Epithelial cell of esophagus (primary cell): ENCODE data around the gene TAGAP.
A peak's percentile ranks its signal among the peaks of the same experiment; 100 is the strongest.

Experiments used
- DNase-seq: peaks from one replicate; pipeline ENCODE4 v3.0.0; 2010; ENCODE audit warnings: low read depth
- H3K4me3 ChIP-seq: 2 replicates; pipeline ENCODE4 v1.5.1; 2011; ENCODE audit warnings: mild to moderate bottlenecking, low read length, control low read depth
- TF ChIP-seq, protein P1 (sequence below): IDR thresholded peaks from 2 replicates; pipeline ENCODE4 v1.5.1; 2011; ENCODE audit warnings: low read depth, mild to moderate bottlenecking, low read length, control low read depth, inconsistent platforms; ENCODE audit not compliant: insufficient read depth; ENCODE audit errors: missing control alignments

The TAGAP gene, protein sequence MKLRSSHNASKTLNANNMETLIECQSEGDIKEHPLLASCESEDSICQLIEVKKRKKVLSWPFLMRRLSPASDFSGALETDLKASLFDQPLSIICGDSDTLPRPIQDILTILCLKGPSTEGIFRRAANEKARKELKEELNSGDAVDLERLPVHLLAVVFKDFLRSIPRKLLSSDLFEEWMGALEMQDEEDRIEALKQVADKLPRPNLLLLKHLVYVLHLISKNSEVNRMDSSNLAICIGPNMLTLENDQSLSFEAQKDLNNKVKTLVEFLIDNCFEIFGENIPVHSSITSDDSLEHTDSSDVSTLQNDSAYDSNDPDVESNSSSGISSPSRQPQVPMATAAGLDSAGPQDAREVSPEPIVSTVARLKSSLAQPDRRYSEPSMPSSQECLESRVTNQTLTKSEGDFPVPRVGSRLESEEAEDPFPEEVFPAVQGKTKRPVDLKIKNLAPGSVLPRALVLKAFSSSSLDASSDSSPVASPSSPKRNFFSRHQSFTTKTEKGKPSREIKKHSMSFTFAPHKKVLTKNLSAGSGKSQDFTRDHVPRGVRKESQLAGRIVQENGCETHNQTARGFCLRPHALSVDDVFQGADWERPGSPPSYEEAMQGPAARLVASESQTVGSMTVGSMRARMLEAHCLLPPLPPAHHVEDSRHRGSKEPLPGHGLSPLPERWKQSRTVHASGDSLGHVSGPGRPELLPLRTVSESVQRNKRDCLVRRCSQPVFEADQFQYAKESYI

DNA sequence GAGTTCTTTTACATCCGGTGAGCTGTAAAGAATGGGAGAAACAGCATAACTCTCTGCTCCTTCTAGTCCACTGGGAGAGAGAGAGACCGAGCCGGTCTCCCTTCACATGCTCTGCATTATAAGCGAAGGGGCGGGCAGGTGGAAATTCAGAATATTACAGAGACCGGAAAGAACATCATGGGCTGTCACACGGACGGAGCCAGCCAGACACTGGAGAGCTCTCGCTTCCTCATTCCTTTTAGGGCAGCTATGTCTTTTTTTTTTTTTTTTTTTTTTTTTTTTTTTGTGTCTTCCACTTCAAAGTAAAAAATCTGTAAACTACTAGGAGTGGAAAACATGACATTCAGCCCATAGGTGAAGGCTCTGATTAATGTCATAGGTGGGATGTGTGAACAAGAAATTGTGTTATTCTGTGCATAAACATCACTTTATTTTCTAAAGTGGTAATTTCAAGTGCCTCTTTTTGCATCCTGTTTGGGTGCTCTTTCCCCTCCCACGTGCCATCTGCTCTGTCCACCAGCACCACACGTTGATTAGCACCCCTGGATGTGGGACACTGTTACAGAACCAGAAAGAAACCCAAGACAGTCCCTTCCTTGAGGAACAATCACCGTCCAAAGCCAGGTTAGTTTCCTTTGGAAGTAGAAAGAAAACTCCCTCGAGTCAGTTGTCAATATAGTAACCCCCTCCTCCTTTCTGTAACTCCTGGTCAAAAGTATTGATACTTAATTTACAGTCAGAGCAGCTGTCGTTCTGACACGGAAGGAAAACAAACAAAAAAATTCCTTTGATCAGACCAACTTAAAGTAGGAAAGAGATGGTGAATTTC, at the start of gene TAGAP:
TAGAP (minus strand) TSS at position 93 of the 829 bp plus-strand sequence. CDS start 845 bp downstream, outside the sequence.
- DNase-seq: peak; percentile 12
- TF ChIP-seq, protein P1, sequence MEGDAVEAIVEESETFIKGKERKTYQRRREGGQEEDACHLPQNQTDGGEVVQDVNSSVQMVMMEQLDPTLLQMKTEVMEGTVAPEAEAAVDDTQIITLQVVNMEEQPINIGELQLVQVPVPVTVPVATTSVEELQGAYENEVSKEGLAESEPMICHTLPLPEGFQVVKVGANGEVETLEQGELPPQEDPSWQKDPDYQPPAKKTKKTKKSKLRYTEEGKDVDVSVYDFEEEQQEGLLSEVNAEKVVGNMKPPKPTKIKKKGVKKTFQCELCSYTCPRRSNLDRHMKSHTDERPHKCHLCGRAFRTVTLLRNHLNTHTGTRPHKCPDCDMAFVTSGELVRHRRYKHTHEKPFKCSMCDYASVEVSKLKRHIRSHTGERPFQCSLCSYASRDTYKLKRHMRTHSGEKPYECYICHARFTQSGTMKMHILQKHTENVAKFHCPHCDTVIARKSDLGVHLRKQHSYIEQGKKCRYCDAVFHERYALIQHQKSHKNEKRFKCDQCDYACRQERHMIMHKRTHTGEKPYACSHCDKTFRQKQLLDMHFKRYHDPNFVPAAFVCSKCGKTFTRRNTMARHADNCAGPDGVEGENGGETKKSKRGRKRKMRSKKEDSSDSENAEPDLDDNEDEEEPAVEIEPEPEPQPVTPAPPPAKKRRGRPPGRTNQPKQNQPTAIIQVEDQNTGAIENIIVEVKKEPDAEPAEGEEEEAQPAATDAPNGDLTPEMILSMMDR: no peak
- H3K4me3 ChIP-seq: no peak within 1 kb of the TSS

DNA sequence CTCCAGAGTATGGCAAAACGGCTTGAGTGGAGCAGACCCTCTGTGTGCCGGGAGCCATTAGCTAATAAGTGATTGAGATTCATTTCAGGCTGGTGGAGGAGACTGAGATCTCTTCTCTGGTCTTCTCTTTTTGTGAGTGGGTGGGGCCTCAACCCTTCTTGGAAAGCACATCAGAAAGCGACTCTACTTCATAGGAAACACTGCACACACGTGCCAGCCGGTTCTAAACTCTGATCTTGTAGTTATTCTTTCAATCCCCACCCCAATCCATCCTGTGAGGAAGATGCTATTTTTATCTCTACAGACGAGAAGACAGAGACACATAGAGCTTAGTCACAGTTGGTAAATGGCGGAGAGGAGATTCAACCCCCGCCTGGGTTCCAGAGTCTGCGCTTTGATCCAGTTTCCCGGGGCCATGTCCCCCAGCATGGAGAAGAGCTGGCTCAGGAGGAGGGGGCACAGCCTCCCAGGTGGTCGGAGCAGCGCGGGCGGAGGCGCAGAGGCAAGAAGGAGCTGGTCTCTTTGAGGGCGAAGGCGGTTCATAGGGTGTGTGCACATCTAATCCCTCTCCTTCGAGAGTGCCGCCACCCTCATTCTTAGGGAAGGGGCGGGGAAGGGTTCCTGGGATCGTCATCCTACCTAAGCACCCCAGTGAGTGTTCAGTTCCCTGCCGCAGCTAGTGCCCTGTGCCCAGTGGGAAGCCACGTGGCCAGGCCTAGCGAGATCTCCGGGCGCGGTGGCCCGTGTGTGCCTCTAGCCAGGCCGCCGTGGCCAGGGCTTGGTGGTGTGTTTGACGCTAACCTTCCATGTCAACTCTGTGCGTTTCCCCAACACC, 49.0 kb upstream of the TAGAP start:
- no peak overlapping the region for H3K4me3 ChIP-seq
- TF ChIP-seq, protein P1: no peak
- no peak for DNase-seq

DNA sequence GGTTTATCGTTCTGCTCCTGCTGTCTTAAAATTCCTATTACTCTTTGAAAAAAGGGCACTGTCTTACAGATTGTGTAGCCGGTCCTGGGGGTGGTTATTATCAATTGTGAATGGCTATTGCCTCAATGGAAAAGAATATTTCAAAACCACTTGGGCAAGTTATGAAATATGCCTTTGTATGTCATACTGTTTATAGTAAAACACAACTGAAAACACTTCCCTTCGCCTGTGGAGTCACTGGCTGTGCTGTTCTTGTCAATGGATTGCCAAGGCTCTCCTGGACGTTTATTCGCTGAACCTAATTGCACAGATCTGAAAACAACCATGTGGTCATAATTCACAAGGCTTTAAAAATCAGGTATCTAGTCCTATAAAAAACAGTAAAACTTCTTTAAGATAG, 47.8 kb upstream of the TAGAP start:
- peak; percentile 33 for DNase-seq

DNA sequence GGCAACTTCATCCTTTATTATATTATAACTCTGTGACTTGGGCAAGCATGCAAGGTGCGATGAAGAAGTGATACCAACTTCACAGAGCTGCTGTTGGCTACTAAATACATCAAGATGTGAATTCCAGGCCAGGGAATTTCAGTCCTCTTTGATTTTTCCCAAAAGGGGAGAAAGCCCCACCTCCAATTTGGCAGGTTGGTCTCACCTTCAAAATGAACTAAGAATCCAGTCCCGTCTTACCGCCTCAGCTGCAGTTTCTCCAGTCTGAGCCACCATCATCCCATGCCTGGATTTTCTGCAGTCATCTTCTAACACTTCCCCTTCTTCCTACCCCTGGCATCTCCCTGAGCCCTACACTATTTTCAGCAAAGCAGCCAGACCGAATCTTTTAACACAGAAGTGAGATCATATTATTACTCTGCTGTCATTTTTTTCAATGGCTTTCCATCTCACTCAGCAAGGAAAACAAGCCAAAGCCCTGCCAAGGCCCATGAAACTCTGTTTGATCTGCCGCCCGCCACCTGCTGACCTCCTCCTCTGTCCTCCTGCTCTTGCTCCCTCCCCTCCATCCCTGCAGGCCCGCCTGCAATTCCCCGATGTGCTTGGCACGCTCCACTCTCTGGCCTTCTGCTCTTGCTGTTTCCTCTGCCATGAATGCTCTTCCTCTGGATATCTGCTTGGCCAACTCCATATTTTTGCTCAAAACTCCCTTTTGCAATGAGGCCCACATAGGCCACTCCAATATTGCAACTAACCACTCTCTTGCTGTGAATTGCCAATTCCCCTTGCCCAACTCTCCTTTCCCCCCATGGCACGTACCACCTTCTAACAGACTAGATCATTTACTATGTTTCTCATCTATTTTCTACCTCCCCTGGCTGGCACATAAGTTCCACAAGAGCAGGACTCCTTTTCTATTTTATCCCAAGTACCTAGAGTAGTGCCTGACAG, 46.0 kb upstream of the TAGAP start:
- H3K4me3 ChIP-seq: no peak overlapping the region
- TF ChIP-seq, protein P1: no peak
- no peak for DNase-seq

More for the DNA sequence above, 47.8 kb upstream of the TAGAP start:
- TF ChIP-seq, protein P1: no peak
- H3K4me3 ChIP-seq: no peak overlapping the region

DNA sequence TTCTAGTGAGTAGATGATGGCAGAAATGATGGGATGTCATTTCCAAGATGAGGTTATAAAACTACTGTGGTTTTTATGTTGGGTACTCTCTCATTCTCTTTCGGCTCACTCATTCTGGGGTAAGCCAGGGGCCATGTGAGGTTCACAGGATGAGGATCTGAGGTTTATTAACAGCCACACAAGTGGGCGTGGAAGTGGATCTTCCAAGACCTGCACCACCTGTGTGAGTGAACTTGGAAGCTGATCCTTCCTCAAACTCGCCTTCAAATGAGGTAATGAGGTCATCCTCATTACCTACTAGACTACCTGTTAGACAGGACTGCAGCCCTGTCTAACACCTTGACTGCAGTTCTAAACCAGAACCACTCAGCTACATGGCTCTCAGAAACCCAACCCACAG, 45.1 kb upstream of the TAGAP start:
- no peak overlapping the region for H3K4me3 ChIP-seq
- TF ChIP-seq, protein P1: no peak
- peak; percentile 67 for DNase-seq
